Tibial nerve (tissue), 4 donors: ENCODE data around the gene NEK10. TPM values are rescaled to one million over a fixed set of nuclear protein-coding genes. Genes with fewer than 3 reads are reported as not detected.

Experiments
- DNase-seq, 2 donors: peaks; one replicate each; pipeline ENCODE4 v3.0.0-alpha.2; 2019; ENCODE audit warnings: low spot score in 2 of 2
- H3K27ac ChIP-seq, 4 donors: fragments of 200-600 bp; sonication (generic) in 3 of 4; one replicate each; pipeline ENCODE4 v1.5.1; 2017 to 2019; ENCODE audit warnings: mild to moderate bottlenecking in 1 of 4
- H3K27me3 ChIP-seq, 2 donors: fragments of 200-600 bp; sonication (generic) in 1 of 2; one replicate each; pipeline versions ENCODE4 v1.5.1 to v1.6.0; 2017 to 2019
- H3K36me3 ChIP-seq, 3 donors: fragments of 200-600 bp; sonication (generic); one replicate each; pipeline ENCODE4 v1.5.1; 2018 to 2019
- H3K4me1 ChIP-seq, 4 donors: fragments of 200-600 bp; sonication (generic) in 3 of 4; one replicate each; pipeline ENCODE4 v1.5.1; 2017 to 2019
- H3K4me3 ChIP-seq, 4 donors: fragments of 200-600 bp; sonication (generic) in 3 of 4; one replicate each; pipeline ENCODE4 v1.5.1; 2017 to 2019; ENCODE audit warnings: mild to moderate bottlenecking in 1 of 4, moderate library complexity in 1 of 4
- H3K9me3 ChIP-seq, 4 donors: fragments of 200-600 bp; sonication (generic) in 3 of 4; one replicate each; pipeline ENCODE4 v1.5.1; 2017 to 2019
- EP300 ChIP-seq, 2 donors: sonication (generic); formaldehyde crosslinking; IDR thresholded peaks; one replicate each; pipeline ENCODE4 v1.6.1; 2017; ENCODE audit warnings: antibody characterized with exemption in 2 of 2, mild to moderate bottlenecking in 1 of 2
- POLR2A ChIP-seq, 2 donors: fragments of 450-650 bp; IDR thresholded peaks; one replicate each; pipeline ENCODE4 v1.6.1; 2017; ENCODE audit warnings: antibody characterized with exemption in 2 of 2, mild to moderate bottlenecking in 2 of 2, moderate library complexity in 2 of 2
- WGBS, 2 donors: methylation state at CpG; one replicate each; pipeline ENCODE4 v1.1.5; 2018; 5-methylcytosine and 5-hydroxymethylcytosine counted together
- total RNA-seq, 4 donors: library from RNA; depleted of rRNA; stranded (reverse); fragments of >200 nt; gene quantifications; one replicate each; pipeline ENCODE4 v1.1.0, GENCODE V29; 2016
- TF ChIP-seq, protein P1 (sequence below), 5 experiments: fragments of 200-600 bp in 3 of 5; fragments of 450-650 bp in 2 of 5; sonication (generic) in 3 of 5; IDR thresholded peaks; one replicate each; pipeline ENCODE4 v1.5.1; 2016 to 2019; ENCODE audit warnings: antibody characterized with exemption in 5 of 5, mild to moderate bottlenecking in 3 of 5, moderate library complexity in 2 of 5

Gene NEK10
- total RNA-seq, 4 donors from 2014 or later: 0.20 to 2.4 (median 1.7) TPM

DNA sequence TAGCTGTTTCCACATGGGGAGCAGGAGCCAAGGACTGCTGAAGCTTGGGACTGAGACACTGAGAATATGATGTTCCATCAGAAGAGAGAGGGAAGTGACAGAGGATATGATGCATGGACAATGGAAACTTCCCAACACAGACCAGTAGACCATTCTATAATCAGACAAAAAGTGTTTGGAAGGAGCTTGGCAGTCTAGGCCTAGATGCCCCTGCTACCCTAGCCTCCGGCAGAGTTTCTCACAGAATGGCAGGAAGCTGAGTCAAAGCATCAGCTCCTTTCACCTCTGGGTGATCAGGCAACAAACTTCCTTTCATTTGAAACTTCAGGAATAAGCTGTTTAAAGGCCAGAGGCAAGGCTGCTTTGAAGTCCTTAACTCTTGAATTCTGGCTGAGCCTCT is 222.0 kb downstream of the NEK10 start:
- Histone ChIP-seq H3K4me3 (no peak overlapping the region), H3K27ac (no peak overlapping the region), H3K27me3 (no peaks in the 10 kb centered on the region), H3K9me3 (no peaks in the 10 kb centered on the region), H3K36me3 (no peaks in the 10 kb centered on the region), H3K4me1 (no peaks in the 10 kb centered on the region)
- no peak for TF ChIP-seq EP300 (IDR thresholded peaks at IDR 0.05)
- no peak for TF ChIP-seq POLR2A (IDR thresholded peaks at IDR 0.05)
- TF ChIP-seq, protein P1, sequence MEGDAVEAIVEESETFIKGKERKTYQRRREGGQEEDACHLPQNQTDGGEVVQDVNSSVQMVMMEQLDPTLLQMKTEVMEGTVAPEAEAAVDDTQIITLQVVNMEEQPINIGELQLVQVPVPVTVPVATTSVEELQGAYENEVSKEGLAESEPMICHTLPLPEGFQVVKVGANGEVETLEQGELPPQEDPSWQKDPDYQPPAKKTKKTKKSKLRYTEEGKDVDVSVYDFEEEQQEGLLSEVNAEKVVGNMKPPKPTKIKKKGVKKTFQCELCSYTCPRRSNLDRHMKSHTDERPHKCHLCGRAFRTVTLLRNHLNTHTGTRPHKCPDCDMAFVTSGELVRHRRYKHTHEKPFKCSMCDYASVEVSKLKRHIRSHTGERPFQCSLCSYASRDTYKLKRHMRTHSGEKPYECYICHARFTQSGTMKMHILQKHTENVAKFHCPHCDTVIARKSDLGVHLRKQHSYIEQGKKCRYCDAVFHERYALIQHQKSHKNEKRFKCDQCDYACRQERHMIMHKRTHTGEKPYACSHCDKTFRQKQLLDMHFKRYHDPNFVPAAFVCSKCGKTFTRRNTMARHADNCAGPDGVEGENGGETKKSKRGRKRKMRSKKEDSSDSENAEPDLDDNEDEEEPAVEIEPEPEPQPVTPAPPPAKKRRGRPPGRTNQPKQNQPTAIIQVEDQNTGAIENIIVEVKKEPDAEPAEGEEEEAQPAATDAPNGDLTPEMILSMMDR (IDR thresholded peaks at IDR 0.05): no peak
- 53 to 60% methylated on average over 1 of the region's 1 CpG for WGBS, 2 donors
- no peak for DNase-seq

DNA sequence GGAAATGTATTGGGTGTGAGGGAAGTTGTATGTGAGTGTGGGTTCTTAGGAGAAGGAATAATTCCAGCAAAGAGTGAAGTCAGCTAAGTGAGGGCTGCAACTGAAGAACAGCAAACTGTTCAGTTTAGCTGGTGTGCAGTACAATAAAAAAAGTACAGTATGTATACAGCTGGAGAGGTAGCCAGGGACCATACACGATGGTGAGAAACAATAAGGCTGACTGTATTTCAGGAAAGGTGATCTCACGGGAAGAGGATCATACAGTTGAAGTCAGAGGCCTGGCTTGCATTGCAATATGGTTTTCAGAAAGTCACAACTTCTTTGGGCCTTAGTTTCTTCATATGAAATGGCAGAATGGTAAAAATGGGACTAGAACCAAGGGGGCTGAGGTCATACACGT is 222.4 kb downstream of the NEK10 start:
- TF ChIP-seq, protein P1 (IDR thresholded peaks at IDR 0.05): no peak
- TF ChIP-seq POLR2A (IDR thresholded peaks at IDR 0.05): no peak
- TF ChIP-seq EP300 (IDR thresholded peaks at IDR 0.05): no peak
- H3K9me3 ChIP-seq: no peaks in the 10 kb centered on the region
- H3K4me1 ChIP-seq: no peaks in the 10 kb centered on the region
- H3K27me3 ChIP-seq: no peaks in the 10 kb centered on the region
- no peak overlapping the region for H3K4me3 ChIP-seq
- WGBS, 2 donors: 59 to 66% methylated on average over 3 of the region's 3 CpGs
- no peak for DNase-seq
- no peaks in the 10 kb centered on the region for H3K36me3 ChIP-seq
- H3K27ac ChIP-seq: no peak overlapping the region

GRCh38 chr3:27145719-27146118 is 223.5 kb downstream of the NEK10 start:
- Histone ChIP-seq H3K9me3 (peaks cover 0 to 10% (median 0%) of the 10 kb centered on the region in 4 donors), H3K27ac (no peak overlapping the region), H3K36me3 (no peaks in the 10 kb centered on the region), H3K4me1 (no peaks in the 10 kb centered on the region), H3K4me3 (no peak overlapping the region), H3K27me3 (no peaks in the 10 kb centered on the region)
- 94 to 97% methylated on average over 3 of the region's 3 CpGs for WGBS, 2 donors
- no peak for DNase-seq
- no peak for TF ChIP-seq POLR2A (IDR thresholded peaks at IDR 0.05)
- TF ChIP-seq, protein P1 (IDR thresholded peaks at IDR 0.05): no peak
- no peak for TF ChIP-seq EP300 (IDR thresholded peaks at IDR 0.05)

GRCh38 chr3:27141668-27142067 is 227.5 kb downstream of the NEK10 start:
- H3K4me3 ChIP-seq: no peak overlapping the region
- H3K4me1 ChIP-seq: no peaks in the 10 kb centered on the region
- H3K36me3 ChIP-seq: no peaks in the 10 kb centered on the region
- no peak for DNase-seq
- H3K27ac ChIP-seq: no peak overlapping the region
- TF ChIP-seq POLR2A (IDR thresholded peaks at IDR 0.05): no peak
- no peak for TF ChIP-seq EP300 (IDR thresholded peaks at IDR 0.05)
- TF ChIP-seq, protein P1 (IDR thresholded peaks at IDR 0.05): no peak
- no peaks in the 10 kb centered on the region for H3K27me3 ChIP-seq
- H3K9me3 ChIP-seq: peaks cover 0 to 14% (median 0%) of the 10 kb centered on the region in 4 donors

DNA sequence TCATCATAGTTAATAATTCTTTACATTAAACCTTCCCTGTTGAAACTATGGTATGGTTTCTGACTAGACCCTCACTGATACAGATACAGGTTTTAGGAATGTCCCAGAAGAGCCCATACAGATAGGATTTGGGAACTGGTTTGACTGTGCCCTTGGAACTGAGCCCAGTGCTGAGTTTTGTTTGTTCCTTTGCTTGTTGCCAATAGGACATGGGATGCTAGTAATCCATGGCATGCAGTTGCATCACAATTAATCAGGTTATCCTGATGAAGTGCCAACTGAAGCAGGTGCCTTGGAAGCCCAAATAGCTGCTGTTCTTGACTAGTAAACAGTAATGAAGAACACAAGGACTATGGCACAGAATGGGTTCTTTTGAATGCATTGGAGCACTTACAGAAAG is 230.6 kb downstream of the NEK10 start:
- Histone ChIP-seq H3K27me3 (no peaks in the 10 kb centered on the region), H3K27ac (no peak overlapping the region), H3K9me3 (peaks cover 0 to 14% (median 0%) of the 10 kb centered on the region in 4 donors), H3K4me3 (no peak overlapping the region), H3K36me3 (no peaks in the 10 kb centered on the region), H3K4me1 (no peaks in the 10 kb centered on the region)
- DNase-seq: no peak
- no peak for TF ChIP-seq EP300 (IDR thresholded peaks at IDR 0.05)
- TF ChIP-seq, protein P1 (IDR thresholded peaks at IDR 0.05): no peak
- TF ChIP-seq POLR2A (IDR thresholded peaks at IDR 0.05): no peak
